ENCODE data around the gene SLC24A4. TPM values are rescaled to one million over a fixed set of nuclear protein-coding genes. Genes with fewer than 3 reads are reported as not detected.
A peak's percentile ranks its signal among the peaks of the same experiment; 100 is the strongest.

The SLC24A4 gene
- total RNA-seq, 2 experiments from 2014 or later, result not detected

DNA sequence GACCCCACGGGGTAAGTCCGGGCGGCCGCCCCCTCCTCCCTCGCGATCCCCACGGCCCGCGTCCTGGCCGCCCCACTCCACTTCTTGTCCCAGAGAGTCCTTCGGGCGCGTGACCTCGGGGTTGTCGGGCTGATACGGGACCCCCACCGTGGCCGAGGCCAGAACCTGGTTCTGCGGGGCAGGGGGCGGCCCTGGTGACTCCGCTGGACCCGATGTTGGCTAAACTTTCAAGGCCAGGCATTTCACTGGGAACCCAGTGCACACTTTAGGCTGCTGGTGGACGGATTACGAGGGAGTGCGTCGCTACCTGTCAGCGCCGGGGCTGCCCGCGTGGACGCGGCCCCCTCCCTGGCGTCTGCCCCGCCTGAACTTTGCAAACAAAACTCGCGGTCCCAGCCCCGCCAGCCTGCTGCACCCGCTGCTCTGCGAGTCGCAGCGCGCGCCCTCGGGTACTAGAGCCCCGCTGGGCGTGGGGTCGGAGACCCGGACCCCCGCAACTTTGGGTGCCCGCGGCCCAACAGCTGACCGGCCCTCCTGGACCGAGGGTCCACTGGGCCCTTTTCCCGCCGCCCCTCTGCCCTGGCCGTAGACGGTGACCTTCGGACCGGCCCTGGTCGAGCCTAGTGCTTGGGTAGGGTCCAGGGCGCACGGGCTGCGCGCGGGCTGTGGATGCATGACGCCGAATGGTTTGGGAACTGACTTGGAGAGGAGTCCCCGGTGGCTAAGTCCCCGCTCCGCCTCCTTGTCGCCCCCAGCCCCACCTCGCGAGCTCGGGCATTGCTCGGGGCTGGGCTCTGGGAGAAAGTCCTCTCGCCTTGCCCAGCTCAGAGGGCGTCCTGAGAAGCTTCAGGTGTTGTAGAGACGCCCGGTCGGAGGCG is 191.2 kb downstream of the SLC24A4 start:
- POLR2A ChIA-PET, result interaction anchor here (0.5 to 5.6 kb wide), 6 partner anchors 10 to 137 kb away, joined by 3 to 38 read pairs (median 6); no protein-coding TSS in a partner anchor
- H3K27me3 Mint-ChIP-seq, result no peaks in the 10 kb centered on the region
- H3K27ac Mint-ChIP-seq, result peak overlapping the region; percentile 88
- ATAC-seq (ENCODE audit: low read depth), result peak; percentile 43
- peaks cover 46% of the 10 kb centered on the region for H3K4me1 Mint-ChIP-seq
- DNase-seq, result peak; percentile 67
- no peaks in the 10 kb centered on the region for H3K9me3 Mint-ChIP-seq
- peaks cover 4% of the 10 kb centered on the region for H3K36me3 Mint-ChIP-seq
- peak overlapping the region; percentile 74 for H3K4me3 Mint-ChIP-seq

DNA sequence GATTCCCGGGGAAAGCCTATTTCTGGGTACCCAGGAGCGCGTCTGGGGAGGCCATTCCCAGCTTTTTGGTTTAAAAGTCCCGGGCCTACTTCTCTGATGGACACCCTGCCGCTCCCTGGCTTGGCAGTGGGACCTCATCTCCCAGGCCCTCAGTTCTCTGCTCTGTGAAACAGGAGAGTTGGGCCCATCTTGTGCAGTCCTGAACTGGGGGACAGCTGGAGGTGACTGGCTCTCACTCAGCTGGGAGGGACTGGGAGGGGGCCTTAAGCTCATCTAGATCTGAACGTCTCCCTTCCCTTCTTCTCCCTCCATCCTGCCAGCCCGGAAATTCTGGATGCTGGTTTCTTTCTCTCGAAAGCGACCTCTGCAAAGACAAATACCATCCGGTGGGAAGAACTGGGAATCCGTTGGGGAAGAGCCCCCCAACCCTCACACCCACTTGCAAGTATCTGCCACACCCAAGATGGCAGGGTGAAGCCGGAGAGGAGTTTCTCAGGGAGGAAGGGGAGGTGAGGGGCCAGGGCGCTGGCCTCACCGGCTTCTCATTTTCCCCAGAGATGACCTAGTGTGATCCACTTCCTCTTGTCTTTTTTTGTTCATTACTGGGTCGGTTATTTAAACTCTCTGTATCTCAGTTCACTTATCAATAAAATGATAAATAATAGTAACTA is 192.0 kb downstream of the SLC24A4 start:
- POLR2A ChIA-PET, result interaction anchor here (1.0 to 5.6 kb wide), 5 partner anchors 9 to 25 kb away, joined by 3 to 38 read pairs (median 9); no protein-coding TSS in a partner anchor
- Mint-ChIP-seq H3K27ac (peak overlapping the region; percentile 88), H3K27me3 (no peaks in the 10 kb centered on the region), H3K9me3 (no peaks in the 10 kb centered on the region), H3K4me3 (peak overlapping the region; percentile 74), H3K36me3 (peaks cover 4% of the 10 kb centered on the region), H3K4me1 (peaks cover 53% of the 10 kb centered on the region)
- DNase-seq (peak; percentile 28), ATAC-seq (ENCODE audit: low read depth) (no peak)

DNA sequence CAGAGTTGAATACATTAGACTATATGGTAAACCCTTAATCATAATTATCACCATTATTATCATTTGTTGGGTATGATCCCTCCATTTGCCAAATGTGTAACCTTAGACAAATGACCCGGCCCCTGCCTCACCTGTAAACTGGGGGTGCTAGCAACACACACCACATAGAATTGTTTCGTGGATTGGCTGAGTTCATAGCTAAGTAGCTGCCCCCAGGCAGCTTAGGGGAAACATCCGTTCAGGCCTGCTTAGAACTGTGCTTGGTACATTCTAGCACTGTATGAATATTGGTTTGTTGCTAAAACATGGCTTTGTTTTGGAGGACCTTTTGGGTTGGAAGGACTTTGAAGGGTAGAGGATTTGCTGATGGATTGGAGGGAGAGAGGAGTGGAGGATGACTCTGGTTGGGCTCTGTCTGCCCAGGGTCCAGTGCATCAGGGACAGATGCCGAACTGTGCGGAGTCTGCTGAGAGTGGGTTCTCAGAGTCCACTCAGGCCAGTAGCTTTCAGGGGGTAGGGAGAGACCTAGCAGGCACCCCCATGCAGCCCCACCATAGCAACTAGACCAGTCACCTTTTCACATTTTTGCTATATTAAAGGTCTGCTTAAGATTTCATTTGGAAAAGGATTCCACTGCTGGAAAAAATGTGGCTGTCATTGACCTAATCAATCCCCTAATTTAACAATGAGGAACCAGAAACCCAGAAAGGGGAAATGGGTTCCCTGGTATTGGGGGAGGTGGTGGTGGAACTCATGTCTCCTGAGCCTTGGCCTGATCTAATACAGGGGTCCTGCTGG is 192.8 kb downstream of the SLC24A4 start:
- Mint-ChIP-seq H3K27me3 (no peaks in the 10 kb centered on the region), H3K36me3 (peaks cover 5% of the 10 kb centered on the region), H3K9me3 (no peaks in the 10 kb centered on the region), H3K4me1 (peaks cover 58% of the 10 kb centered on the region), H3K4me3 (peak overlapping the region; percentile 74), H3K27ac (peak overlapping the region; percentile 94)
- POLR2A ChIA-PET, result interaction anchor here (0.7 to 5.6 kb wide), 5 partner anchors 9 to 24 kb away, joined by 3 to 38 read pairs (median 5); no protein-coding TSS in a partner anchor
- ATAC-seq (ENCODE audit: low read depth) (peak; percentile 25), DNase-seq (peak; percentile 25)

DNA sequence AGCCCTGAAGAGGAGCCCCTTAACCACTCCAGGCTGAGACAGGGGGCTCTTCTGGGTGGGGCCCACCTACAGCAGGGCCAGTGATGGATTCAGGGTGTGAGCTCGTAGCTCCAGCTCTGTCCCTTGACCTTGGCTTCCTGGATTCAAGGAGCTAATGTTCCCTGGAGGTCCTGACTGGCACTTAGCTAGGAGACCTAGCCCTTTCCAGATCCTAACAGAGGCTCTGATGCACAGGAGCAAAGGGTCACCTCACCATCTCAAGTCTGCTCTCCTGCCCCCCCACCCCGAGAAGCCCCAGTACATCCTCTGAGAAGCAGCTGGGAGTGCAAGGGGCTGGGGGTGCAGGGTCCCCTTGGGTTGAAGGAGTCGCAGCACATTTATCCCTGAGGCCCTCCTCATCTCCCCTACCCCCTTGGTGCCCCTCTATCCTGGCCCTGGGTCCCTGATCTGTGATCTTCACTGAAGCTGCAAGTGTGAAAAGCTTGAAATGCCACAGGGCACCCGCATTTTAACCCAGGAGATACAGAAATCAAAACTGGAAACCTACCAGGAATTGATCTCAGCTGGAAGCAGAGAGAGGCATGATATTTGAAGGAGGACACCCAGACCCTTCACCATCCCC is 193.5 kb downstream of the SLC24A4 start:
- Mint-ChIP-seq H3K4me3 (peak overlapping the region; percentile 74), H3K36me3 (peaks cover 12% of the 10 kb centered on the region), H3K27me3 (no peaks in the 10 kb centered on the region), H3K4me1 (peaks cover 63% of the 10 kb centered on the region), H3K9me3 (peaks cover 4% of the 10 kb centered on the region), H3K27ac (peak overlapping the region; percentile 94)
- POLR2A ChIA-PET, result interaction anchor here (0.6 to 5.6 kb wide), 5 partner anchors 9 to 401 kb away, joined by 3 to 38 read pairs (median 5); no protein-coding TSS in a partner anchor
- ATAC-seq (ENCODE audit: low read depth), result no peak
- DNase-seq, result peak; percentile 30

DNA sequence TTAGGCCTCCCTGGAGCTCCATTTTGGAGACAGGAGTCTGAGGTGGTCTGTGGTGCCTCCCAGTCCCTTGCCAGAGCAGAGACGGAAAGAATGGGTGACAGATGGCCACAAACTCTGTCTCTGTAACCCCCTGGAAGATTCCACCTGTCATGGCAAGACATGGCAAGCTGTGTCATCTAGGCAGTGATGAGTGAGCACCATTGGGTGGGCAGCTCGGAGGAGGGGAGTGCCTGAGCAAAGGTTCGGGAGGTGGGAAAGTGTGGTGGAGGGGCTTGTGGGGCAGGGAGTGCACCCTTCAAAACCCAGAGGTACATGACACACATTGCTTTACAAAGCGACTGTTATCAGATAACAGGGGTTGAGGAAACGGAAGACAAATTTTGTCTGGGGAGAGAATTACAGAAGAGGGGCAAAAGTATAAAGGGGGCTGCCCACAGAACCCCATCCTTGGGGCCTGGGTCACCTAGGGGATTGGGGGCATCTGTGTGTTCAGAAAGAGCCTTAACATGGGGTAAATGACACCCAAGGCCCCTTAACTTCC is 194.1 kb downstream of the SLC24A4 start:
- Mint-ChIP-seq H3K4me1 (peaks cover 68% of the 10 kb centered on the region), H3K27me3 (no peaks in the 10 kb centered on the region), H3K4me3 (peak overlapping the region; percentile 74), H3K36me3 (peaks cover 16% of the 10 kb centered on the region), H3K27ac (peak overlapping the region; percentile 94), H3K9me3 (peaks cover 5% of the 10 kb centered on the region)
- POLR2A ChIA-PET, result interaction anchor here (0.6 to 5.6 kb wide), 5 partner anchors 9 to 402 kb away, joined by 3 to 38 read pairs (median 5); no protein-coding TSS in a partner anchor
- ATAC-seq (ENCODE audit: low read depth) (peak; percentile 19), DNase-seq (peak; percentile 44)

DNA sequence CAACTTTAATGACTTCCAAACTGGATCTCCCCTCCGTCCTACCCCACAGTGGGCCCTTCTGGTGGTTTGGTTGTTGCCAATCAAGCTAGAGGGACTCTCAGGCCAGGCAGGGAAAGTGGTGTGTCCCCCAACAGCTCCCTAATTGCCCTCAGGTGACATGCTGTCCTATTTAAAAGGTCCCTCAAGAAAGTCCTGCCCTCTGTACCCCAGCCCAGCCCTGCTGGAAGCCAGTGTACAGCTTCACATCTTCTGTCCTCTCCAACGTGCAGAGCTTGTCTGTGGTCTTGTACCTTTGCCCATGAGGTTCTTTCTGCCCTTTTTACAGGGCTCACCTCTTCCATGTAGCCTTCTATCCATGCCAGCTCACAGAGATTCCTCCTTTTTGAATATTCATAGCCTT is 194.8 kb downstream of the SLC24A4 start:
- POLR2A ChIA-PET, result interaction anchor here (1.6 to 5.6 kb wide), 3 partner anchors 11 to 22 kb away, joined by 4 to 38 read pairs (median 37); no protein-coding TSS in a partner anchor
- Mint-ChIP-seq H3K27me3 (no peaks in the 10 kb centered on the region), H3K9me3 (peaks cover 5% of the 10 kb centered on the region), H3K4me3 (peak overlapping the region; percentile 74), H3K36me3 (peaks cover 23% of the 10 kb centered on the region), H3K27ac (peak overlapping the region; percentile 94), H3K4me1 (peaks cover 67% of the 10 kb centered on the region)
- ATAC-seq (ENCODE audit: low read depth) (no peak), DNase-seq (peak; percentile 35)

DNA sequence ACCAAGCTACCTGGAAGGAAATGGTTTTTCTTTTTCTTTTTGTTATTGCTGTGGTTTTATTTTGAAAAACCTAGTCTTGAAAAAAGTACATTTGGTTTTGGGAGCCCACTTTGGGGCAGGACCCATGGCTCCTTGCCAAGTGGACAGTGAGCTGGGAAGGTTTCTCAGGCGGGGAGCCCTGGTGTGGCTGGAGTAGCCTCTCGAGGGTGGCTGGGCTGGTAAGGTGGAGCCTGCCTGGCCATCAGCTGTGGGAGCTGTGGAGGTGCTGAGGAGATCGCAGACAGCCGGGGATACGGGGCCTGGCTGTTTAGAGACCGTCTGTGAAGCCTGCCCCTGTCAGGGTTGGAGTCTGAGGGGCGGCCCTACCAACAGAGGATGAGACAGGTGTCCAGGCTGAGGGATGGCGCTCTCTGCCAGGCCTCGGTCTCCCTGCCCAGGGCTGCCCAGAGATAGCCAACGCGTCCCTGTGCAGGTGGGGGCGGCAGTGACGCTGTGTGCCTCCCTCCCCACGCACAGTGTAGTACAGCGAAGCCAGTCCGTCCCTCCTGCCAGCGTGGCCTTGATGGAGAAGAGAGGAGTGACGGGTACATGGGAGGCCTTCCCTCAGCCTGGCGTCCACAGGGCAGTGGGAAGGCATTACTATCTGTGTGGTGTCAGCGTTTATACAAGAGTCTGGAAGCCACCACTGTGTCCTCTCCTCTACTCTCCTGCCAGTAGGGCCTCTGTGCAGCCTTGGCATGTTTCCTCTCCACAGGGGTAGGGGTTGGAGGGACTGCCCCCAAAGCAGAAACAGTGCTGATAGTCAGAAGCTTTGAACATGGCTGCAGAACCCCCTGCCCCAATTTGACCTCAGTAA is 196.5 kb downstream of the SLC24A4 start:
- Mint-ChIP-seq H3K4me3 (peak overlapping the region; percentile 79), H3K36me3 (peaks cover 24% of the 10 kb centered on the region)
- peak; percentile 20 for ATAC-seq (ENCODE audit: low read depth)

DNA sequence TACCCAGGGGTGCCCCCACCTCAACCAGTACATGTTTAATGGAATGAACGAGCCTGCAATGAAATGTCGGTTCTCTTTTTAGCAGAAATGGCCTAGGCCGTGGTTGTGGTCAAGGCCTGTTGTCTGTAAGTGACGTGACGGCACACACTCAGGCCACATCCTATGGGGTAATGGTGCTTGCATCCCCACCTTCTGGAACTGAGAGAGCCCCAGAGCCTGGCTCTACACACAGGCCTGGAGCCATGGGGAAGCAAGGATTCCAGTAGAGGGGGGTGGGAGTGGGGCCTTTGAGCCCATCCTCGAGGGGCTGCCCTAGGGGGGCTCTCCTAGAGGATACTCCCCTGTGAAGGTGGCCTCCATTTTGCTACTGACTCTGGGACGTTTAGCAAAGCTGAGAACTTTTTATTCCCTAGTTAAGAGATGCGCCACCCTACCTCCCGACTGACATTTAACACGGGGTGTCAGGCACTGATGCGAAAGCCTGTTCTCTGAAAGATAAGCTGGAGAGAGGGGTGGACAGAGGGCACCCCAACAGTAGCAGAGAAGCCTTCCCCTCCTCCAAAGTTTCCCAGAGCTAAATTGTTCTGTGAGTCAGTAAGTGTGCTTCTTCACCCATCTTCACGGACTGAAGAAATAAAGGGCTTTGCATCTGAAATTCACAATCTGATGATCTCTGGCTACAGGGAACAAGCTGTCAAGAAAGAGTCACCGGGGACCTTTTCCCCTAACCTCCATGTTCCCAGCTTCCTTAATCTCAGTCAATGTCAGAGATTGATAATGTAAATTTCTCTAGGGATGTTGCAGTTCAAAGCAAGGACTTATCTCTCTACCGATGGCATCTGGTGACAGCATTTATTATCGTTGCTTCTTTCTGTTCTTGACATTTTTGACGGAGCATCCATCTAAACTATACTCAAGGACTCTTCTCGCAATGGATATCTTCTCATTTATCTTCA is 197.4 kb downstream of the SLC24A4 start:
- POLR2A ChIA-PET, result interaction anchor here (1.2 to 2.1 kb wide), 4 partner anchors 9 to 24 kb away, joined by 3 to 7 read pairs (median 5); no protein-coding TSS in a partner anchor
- Mint-ChIP-seq H3K36me3 (peaks cover 26% of the 10 kb centered on the region), H3K9me3 (peaks cover 5% of the 10 kb centered on the region), H3K4me1 (peaks cover 84% of the 10 kb centered on the region), H3K27ac (peak overlapping the region; percentile 94), H3K27me3 (no peaks in the 10 kb centered on the region), H3K4me3 (peak overlapping the region; percentile 67)
- DNase-seq (peak; percentile 66), ATAC-seq (ENCODE audit: low read depth) (peak; percentile 43)

More for the DNA sequence above, 196.5 kb downstream of the SLC24A4 start:
- H3K27me3 Mint-ChIP-seq, result no peaks in the 10 kb centered on the region
- POLR2A ChIA-PET, result interaction anchor here (1.0 to 5.6 kb wide), 8 partner anchors 10 to 132 kb away, joined by 3 to 37 read pairs (median 6); no protein-coding TSS in a partner anchor
- DNase-seq, result peak; percentile 47
- H3K27ac Mint-ChIP-seq, result peak overlapping the region; percentile 94
- peaks cover 5% of the 10 kb centered on the region for H3K9me3 Mint-ChIP-seq
- peaks cover 78% of the 10 kb centered on the region for H3K4me1 Mint-ChIP-seq

DNA sequence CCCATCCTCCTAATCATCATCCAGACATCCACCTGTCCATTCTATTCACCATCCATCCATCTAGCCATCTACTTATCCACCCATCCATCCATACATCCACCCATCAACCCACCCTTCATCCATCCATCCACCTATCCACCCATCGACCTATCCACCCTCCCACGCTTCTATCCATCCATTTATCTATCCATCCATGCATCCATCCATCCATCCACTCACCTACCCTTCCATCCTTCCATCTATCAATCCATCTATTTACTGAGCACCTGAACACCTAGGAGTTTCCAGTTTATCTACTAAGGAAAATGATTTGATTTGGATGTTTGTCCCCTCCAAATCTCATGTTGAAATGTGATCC is 198.1 kb downstream of the SLC24A4 start:
- POLR2A ChIA-PET, result interaction anchor here (1.2 to 1.7 kb wide), 2 partner anchors 19 to 23 kb away, joined by 3 to 5 read pairs; no protein-coding TSS in a partner anchor
- DNase-seq (peak; percentile 4), ATAC-seq (ENCODE audit: low read depth) (no peak)
- Mint-ChIP-seq H3K4me1 (peaks cover 82% of the 10 kb centered on the region), H3K9me3 (peaks cover 5% of the 10 kb centered on the region), H3K36me3 (peaks cover 24% of the 10 kb centered on the region), H3K4me3 (no peak overlapping the region), H3K27ac (peak overlapping the region; percentile 69), H3K27me3 (no peaks in the 10 kb centered on the region)

DNA sequence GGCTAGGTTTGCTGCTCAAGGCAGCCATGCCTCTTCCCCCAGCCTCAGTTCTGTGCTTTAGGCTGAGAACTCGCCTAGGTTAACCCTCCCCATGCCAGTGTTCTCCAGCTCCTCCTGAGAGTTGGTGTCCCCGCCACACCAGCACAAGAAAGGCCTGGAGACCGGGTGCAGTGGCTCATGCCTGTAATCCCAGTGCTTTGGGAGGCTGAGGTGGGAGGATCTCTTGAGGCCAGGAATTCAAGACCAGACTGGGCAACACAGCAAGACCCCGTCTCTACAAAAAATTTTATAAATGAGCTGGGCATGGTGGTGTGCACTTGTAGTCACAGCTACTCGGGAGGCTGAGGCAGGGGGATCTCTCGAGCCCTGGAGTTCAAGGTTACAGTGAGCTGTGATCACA is 200.8 kb downstream of the SLC24A4 start:
- Mint-ChIP-seq H3K36me3 (peaks cover 24% of the 10 kb centered on the region), H3K27me3 (no peaks in the 10 kb centered on the region), H3K4me1 (peaks cover 67% of the 10 kb centered on the region), H3K9me3 (peaks cover 5% of the 10 kb centered on the region), H3K4me3 (peak overlapping the region; percentile 30), H3K27ac (peak overlapping the region; percentile 6)
- no peak for ATAC-seq (ENCODE audit: low read depth)
- DNase-seq, result peak; percentile 14
- POLR2A ChIA-PET, result interaction anchor here (0.9 to 2.0 kb wide), 5 partner anchors 8 to 15 kb away, joined by 3 to 9 read pairs (median 5); partner anchors contain the start of gene RIN3
